HL-60/S4 treated with retinoic acid at 250 ng/mL for 4 days and 3 days (cell line): ENCODE measurements around the gene ZNF281.

Source experiments
- in situ Hi-C: fragments of 300-500 bp; cut with MboI; formaldehyde crosslinking; loops from 2 replicates; pipeline ENCODE4 v1.7.0; 2022; ENCODE audit warnings: low sequenced_read_pairs

Gene ZNF281

GRCh38 chr1:200392625-200393185 is 17.1 kb downstream of the ZNF281 start:
- in situ Hi-C loops, result no loop called here

DNA sequence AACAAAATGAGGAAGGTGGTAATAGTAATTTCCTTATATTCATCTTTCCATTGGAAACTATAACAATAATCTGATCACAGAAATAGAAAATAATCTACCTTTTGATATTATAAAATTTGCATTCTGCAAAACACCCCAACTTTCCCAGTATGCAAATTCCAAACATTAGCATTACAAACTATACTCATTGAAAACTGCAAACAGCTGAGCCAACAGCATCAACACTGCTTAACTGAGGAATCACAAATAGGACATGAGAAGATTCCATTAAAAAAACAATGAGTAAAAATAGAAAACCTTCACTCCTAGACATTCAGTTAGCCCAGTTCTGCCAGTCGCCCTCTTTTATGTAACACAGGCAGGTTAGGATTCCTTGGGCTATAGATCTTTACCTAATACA is 18.1 kb downstream of the ZNF281 start:
- in situ Hi-C loops, result no loop called here

DNA sequence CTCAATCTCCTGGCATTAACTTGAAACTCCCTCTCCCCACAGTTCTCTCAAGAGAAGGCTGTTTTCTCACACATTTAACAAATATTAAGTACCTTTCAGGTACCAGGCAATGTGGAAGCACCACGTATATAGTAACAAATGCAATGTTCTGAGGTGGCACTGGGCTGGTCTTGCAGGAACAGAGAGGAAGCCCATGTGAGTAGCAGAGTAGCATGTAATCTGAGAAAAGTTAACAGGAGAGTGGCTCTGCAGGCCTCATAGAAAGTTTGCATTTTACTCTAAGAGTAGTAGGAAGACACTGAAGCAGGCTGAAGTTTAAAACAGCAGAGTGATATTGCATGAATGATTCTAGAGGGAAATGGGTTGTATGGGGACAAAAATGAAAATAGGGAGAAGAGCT is 21.0 kb downstream of the ZNF281 start:
- in situ Hi-C loops, result no loop called here

DNA sequence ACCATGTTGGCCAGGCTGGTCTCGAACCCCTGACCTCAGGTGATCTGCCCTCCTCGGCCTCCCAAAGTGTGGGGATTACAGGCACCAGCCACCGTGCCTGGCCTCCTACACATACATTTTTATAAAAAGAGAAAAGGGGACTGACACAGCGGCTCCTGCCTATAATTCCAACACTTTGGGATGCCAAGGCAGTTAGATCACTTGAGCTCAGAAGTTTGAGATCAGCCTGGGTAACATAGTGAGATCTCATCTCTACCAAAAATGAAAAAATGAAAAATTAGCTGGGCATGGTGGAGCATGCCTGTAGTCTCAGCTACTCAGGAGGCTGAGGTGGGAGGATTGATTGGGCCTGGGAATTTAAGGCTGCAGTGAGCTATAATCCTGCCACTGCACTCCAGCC is 23.4 kb downstream of the ZNF281 start:
- in situ Hi-C loops, result no loop called here

DNA sequence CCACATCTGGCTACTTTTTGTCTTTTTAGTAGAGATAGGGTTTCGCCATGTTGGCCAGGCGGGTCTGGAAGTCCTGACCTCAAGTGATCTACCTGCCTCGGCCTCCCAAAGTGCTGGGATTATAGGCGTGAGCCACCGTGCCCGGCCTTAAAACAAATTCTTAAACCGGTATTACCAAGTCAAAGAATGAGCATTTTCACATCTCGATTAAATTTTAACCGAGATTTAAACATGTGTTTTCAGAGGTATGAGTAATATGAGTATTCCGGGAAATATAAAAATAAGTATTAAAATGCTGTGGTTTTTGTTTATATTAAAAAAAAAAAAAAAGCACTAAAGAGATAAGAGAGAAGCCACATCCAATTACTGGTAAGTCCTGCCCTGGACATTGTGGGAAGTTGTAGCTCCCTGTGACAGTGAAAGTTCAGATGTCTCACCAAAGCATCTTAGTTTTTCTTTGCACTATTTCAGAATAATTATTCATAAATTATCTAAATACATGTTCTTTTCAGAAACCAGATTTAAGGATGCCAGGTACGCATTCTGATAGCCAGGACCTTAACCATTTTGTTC is 24.9 kb downstream of the ZNF281 start:
- in situ Hi-C loops, result no loop called here

DNA sequence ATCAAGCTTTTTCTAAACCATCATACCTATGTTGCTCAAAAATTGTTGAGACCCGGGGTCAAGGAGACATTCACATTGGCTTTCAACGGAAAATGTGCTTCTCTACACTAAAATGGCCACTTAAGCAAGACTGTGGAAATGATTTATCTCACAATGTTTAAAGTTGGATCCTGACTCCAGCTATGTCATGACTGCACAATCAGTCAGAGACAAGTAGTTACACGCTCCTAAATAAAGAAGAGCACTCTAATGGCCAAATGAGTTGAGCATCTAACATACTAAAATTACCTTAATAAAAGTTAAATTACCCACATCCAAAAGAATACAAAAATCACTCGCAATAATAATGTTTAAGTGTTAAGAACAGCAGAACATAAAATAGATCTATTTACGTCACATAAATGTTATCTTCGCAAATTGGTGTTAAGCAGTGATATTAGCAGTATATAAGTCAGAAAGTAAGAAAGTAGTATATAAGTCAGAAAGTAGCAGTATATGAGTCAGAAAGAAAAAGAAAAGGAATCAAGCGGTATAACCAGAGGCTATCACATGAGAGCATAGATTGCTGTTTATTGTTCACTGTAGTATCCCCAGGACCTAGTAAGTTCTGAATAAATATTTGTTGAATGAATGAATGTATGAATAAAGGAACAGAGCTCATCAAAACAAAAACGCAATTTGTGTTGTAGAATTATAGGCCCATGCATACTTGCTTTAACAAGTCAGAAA is 28.4 kb downstream of the ZNF281 start:
- in situ Hi-C loops, result no loop called here

- in situ Hi-C loops, result no loop called here
These were observed 29.2 kb downstream of the ZNF281 start for GRCh38 chr1:200380589-200381021.

- in situ Hi-C loops, result no loop called here
These were observed 29.8 kb downstream of the ZNF281 start for GRCh38 chr1:200379940-200380588.

DNA sequence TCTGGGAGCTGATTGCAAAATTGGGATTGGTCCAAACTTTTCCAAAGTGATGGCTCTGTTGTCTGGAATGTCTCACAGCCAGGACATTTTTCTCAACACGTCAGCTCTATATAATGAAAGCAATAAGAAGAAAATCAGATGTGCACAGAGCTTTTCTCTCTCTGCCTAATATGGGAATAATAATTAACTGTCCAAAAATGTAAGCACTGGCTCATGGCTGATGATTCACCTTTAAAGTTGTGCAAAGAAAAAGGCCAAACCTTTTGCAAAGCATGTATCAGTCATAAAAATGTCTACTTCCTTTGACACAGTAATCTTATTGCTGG is 30.4 kb downstream of the ZNF281 start:
- in situ Hi-C loops, result no loop called here

DNA sequence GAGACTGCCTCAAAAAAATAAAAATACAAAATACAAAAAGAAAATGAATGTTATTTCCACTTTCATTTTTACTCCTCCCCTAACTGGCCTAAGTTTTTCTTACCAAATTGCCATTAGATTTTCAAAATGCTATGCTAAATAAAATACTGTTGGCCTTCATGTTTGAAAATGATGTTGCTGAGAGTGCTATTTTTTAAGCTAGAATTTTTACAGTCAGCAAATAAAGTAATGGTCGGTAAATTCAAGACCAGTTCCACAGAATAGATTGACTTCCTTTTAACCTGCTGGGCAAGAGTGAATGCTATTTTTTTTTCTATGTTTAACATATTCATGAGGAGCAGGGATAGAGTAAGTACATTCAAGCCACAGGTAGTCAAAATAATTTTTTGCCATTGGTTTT is 31.7 kb downstream of the ZNF281 start:
- in situ Hi-C loops, result no loop called here

GRCh38 chr1:200376528-200376927 is 33.3 kb downstream of the ZNF281 start:
- in situ Hi-C loops, result no loop called here

GRCh38 chr1:200374569-200375295 is 35.1 kb downstream of the ZNF281 start:
- in situ Hi-C loops, result no loop called here

GRCh38 chr1:200373811-200374231 is 36.0 kb downstream of the ZNF281 start:
- in situ Hi-C loops, result no loop called here

GRCh38 chr1:200372885-200373181 is 37.0 kb downstream of the ZNF281 start:
- in situ Hi-C loops, result no loop called here

GRCh38 chr1:200372095-200372884 is 37.5 kb downstream of the ZNF281 start:
- in situ Hi-C loops, result no loop called here

DNA sequence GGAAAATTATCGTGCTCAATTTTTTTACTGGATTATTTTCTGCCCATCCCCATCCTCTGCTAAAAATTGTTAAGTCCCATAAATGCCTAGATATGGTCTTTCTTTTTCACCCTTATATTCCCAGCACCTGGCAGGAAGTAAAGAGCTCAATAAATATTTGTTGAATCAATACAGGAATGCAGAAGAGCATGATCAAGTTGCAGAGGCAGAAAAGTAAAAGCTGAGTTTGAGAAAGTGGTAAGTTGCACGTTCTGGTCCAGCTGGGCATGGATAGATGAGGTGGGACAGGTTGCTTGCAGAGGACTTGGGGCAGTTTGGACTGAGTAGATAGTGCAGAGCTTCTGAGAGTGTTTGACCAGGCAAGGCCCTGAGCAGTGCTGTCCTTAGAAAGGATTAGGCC is 40.1 kb downstream of the ZNF281 start:
- in situ Hi-C loops, result no loop called here

DNA sequence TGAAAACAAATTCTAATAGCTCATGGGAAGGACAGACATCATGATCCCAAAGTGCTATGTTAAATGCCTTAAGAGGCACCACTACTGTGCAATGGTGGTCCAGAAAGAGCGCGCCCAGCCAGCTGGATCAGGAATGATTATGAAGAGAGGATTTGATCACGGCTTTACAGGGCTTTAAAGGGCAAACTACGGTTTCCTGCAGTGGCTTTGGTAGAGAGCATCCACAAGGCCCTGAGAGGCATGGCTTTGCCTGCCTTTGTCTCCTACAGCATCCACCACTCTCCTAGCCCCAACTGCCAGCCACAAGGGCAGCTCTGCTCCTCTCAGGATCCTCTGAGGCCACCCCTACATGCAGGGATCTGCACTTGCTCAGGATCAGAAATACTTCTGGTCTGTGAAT is 40.7 kb downstream of the ZNF281 start:
- in situ Hi-C loops, result no loop called here

DNA sequence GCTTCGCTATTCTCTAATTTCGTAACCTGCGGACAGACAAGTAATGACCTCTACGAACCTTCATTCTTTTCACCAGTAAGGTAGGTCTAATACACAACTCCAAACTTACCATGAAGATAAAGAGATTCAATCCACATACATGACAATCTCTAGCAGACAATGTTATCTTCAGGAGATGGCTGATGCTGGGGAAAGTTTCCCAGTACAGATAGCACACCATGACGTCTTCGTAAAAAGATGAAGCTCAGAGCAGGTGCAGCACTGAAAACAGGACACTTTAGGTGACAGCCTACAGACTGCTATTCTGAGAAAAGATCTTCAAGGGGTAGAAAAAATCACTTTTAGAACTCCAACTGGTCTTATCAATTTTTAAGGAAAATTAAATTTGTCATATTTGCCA is 41.3 kb downstream of the ZNF281 start:
- in situ Hi-C loops, result no loop called here

GRCh38 chr1:200367841-200368534 is 41.8 kb downstream of the ZNF281 start:
- in situ Hi-C loops, result no loop called here

DNA sequence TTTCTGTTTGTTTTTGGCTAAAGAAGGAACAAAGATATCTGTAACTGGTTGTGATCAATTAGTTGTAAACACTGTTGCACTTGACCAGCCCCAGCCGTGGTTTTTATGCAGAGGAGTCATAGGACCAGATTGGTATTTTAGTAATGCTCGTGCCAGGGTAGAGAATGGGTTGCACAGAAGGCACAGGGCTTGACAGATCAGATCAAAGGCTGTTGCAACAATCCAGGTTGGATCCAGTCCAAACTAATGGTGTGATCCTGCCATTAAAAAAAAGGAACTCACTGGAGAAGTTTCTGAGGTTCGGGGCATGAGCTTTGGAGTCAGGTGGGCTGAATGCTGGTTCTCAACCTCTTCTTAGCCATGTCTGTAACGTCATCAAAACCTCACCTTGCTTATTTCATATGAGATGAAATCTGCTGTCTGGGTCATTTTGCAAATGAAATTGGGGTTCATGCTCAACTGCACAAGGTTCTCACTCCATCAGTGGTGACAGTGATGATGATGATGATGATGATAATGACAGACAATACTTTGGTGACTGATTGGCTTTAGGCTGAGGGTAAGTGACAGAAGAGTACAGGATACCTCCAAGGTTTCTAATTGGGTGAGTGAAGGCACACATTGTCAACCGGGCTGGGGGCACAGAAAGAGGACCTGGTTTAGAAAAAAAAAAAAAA is 43.1 kb downstream of the ZNF281 start:
- in situ Hi-C loops, result no loop called here
